Measurements from ENCODE around the gene PRKN.

The PRKN gene

GRCh38 chr6:161727083-161727833 is 1000.3 kb downstream of the PRKN start:
- no peak for TF ChIP-seq CTCF (IDR thresholded peaks at IDR 0.05; ENCODE audit: low read length, missing control alignments)
- DNase-seq (ENCODE audit: low read depth) = no peak
- no peak overlapping the region for H3K4me3 ChIP-seq (replicated peaks; ENCODE audit: low read depth, low read length)

GRCh38 chr6:161722394-161722793 is 1005.2 kb downstream of the PRKN start:
- no peak for DNase-seq (ENCODE audit: low read depth)
- no peak for TF ChIP-seq CTCF (IDR thresholded peaks at IDR 0.05; ENCODE audit: low read length, missing control alignments)
- no peak overlapping the region for H3K4me3 ChIP-seq (replicated peaks; ENCODE audit: low read depth, low read length)

- DNase-seq (ENCODE audit: low read depth) = no peak
- H3K4me3 ChIP-seq (replicated peaks; ENCODE audit: low read depth, low read length) = no peak overlapping the region
- no peak for TF ChIP-seq CTCF (IDR thresholded peaks at IDR 0.05; ENCODE audit: low read length, missing control alignments)
These were observed 1006.1 kb downstream of the PRKN start for GRCh38 chr6:161721511-161721910.

- no peak for TF ChIP-seq CTCF (IDR thresholded peaks at IDR 0.05; ENCODE audit: low read length, missing control alignments)
- DNase-seq (ENCODE audit: low read depth) = no peak
- H3K4me3 ChIP-seq (replicated peaks; ENCODE audit: low read depth, low read length) = no peak overlapping the region
These were observed 1011.4 kb downstream of the PRKN start for GRCh38 chr6:161716176-161716575.

GRCh38 chr6:161711938-161712337 is 1015.6 kb downstream of the PRKN start:
- H3K4me3 ChIP-seq (replicated peaks; ENCODE audit: low read depth, low read length) = no peak overlapping the region
- TF ChIP-seq CTCF (IDR thresholded peaks at IDR 0.05; ENCODE audit: low read length, missing control alignments) = no peak
- no peak for DNase-seq (ENCODE audit: low read depth)

GRCh38 chr6:161711515-161711914 is 1016.1 kb downstream of the PRKN start:
- no peak for DNase-seq (ENCODE audit: low read depth)
- H3K4me3 ChIP-seq (replicated peaks; ENCODE audit: low read depth, low read length) = no peak overlapping the region
- no peak for TF ChIP-seq CTCF (IDR thresholded peaks at IDR 0.05; ENCODE audit: low read length, missing control alignments)

GRCh38 chr6:161710698-161711097 is 1016.9 kb downstream of the PRKN start:
- no peak for DNase-seq (ENCODE audit: low read depth)
- no peak for TF ChIP-seq CTCF (IDR thresholded peaks at IDR 0.05; ENCODE audit: low read length, missing control alignments)
- no peak overlapping the region for H3K4me3 ChIP-seq (replicated peaks; ENCODE audit: low read depth, low read length)
